Smooth muscle cell (in vitro differentiated cells): ENCODE data around the gene VTI1A. TPM values are rescaled to one million over a fixed set of nuclear protein-coding genes. Genes with fewer than 3 reads are reported as not detected.

Experiments used
- DNase-seq: peaks from one replicate; lab custom pipeline; 2025; ENCODE audit not compliant: unreplicated experiment; lab: John Stamatoyannopoulos, UW
- H2AFZ ChIP-seq: fragments of 200-600 bp; sonication (generic); 2 replicates; pipeline ENCODE4 v1.6.0; 2016; ENCODE audit warnings: antibody characterized with exemption, low read depth, mild to moderate bottlenecking
- H3F3A ChIP-seq: fragments of 200-600 bp; sonication (generic); 2 replicates; pipeline ENCODE4 v1.6.0; 2017; ENCODE audit warnings: antibody characterized with exemption, low read depth
- H3K27ac ChIP-seq: fragments of 200-600 bp; sonication (generic); 2 replicates; pipeline ENCODE4 v1.5.1; 2016; ENCODE audit warnings: low read depth, mild to moderate bottlenecking
- H3K27me3 ChIP-seq: fragments of 200-600 bp; sonication (generic); 2 replicates; pipeline ENCODE4 v1.6.1; 2016; ENCODE audit warnings: low read depth, mild to moderate bottlenecking
- H3K36me3 ChIP-seq: fragments of 200-600 bp; sonication (generic); 2 replicates; pipeline ENCODE4 v1.5.1; 2016; ENCODE audit warnings: low read depth
- H3K4me1 ChIP-seq: fragments of 200-600 bp; sonication (generic); 2 replicates; pipeline ENCODE4 v1.5.1; 2016; ENCODE audit warnings: low read depth
- H3K4me2 ChIP-seq: fragments of 200-600 bp; sonication (generic); 2 replicates; pipeline ENCODE4 v1.6.0; 2016; ENCODE audit warnings: mild to moderate bottlenecking
- H3K4me3 ChIP-seq: fragments of 200-600 bp; sonication (generic); 2 replicates; pipeline ENCODE4 v1.5.1; 2016; ENCODE audit warnings: mild to moderate bottlenecking
- H3K79me2 ChIP-seq: fragments of 200-600 bp; sonication (generic); 2 replicates; pipeline ENCODE4 v1.6.0; 2016; ENCODE audit warnings: low read depth, mild to moderate bottlenecking
- H3K9ac ChIP-seq: fragments of 200-600 bp; sonication (generic); 2 replicates; pipeline ENCODE4 v1.6.0; 2016; ENCODE audit warnings: low read depth
- H3K9me3 ChIP-seq: fragments of 200-600 bp; sonication (generic); replicated peaks from 2 replicates; pipeline ENCODE4 v1.5.1; 2016; ENCODE audit warnings: low read depth
- H4K20me1 ChIP-seq: fragments of 200-600 bp; sonication (generic); 2 replicates; pipeline ENCODE4 v1.6.0; 2016; ENCODE audit warnings: low read depth
- WGBS: methylation state at CpG from one replicate; pipeline ENCODE4 v1.1.7; 2016; ENCODE audit warnings: low lambda C conversion rate; 5-methylcytosine and 5-hydroxymethylcytosine counted together
- polyA plus RNA-seq: library from polyadenylated mRNA; unstranded; fragments of >200 nt; fragmentation: Nextera tagmentation; extraction: Ambion mirVana; gene quantifications from 2 replicates; pipeline ENCODE4 v1.2.1, GENCODE V29; 2016
- total RNA-seq: library from RNA; depleted of rRNA; stranded (reverse); fragments of >200 nt; gene quantifications from 2 replicates; pipeline ENCODE4 v1.2.3, GENCODE V29; 2014
- TF ChIP-seq, protein P1 (sequence below): fragments of 200-600 bp; sonication (generic); IDR thresholded peaks from 2 replicates; pipeline ENCODE4 v1.5.1; 2017; ENCODE audit warnings: borderline replicate concordance, mild to moderate bottlenecking, antibody characterized with exemption; ENCODE audit not compliant: insufficient read depth, poor library complexity, severe bottlenecking

VTI1A gene
- total and polyA plus RNA-seq, 2 experiments from 2014 or later, result 14.0 to 21.8 TPM

DNA sequence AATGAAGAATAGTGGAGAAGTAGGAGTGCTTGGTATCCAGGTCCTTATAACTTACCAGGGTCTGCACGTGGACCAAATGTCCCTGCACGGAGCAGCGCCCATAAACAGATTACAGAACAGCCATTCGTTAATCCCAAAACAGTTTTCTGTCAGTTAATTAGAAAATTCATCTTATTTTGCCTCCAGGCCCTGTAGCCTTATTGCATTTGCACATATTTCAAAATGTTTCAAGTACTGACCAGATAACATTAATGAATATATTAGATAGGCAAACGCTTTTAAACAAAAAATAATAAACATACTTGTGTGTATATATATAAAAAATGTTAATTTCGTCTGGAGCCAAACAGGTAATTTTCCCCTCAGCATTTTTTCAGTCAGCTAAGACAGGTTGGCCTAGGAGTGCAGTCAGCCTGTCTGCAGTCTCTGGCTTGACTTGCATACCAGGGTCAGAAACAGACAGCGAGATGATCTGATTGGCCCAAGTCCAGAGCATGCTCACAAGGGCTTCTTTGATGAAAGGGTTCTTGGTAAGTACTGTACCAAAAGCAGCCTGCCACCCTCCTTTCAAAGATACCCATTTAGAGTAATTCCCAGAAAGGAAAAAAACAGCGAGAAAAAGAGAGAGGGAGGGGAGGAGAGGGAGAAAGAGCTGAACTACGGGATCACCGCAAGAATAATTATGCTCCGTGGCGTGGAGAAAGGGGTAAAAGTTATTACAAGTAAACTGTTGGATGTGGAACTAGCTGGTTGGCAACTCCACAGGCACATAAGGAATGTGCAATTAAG lies 308.6 kb downstream of the VTI1A start:
- peak overlapping the region; percentile 32 for H3K4me3 ChIP-seq
- no peak overlapping the region for H3K27ac ChIP-seq
- H2AFZ ChIP-seq, result no peak overlapping the region
- no peak overlapping the region for H3K9ac ChIP-seq
- no peaks in the 10 kb centered on the region for H3K27me3 ChIP-seq
- no peaks in the 10 kb centered on the region for H3K9me3 ChIP-seq
- TF ChIP-seq, protein P1, sequence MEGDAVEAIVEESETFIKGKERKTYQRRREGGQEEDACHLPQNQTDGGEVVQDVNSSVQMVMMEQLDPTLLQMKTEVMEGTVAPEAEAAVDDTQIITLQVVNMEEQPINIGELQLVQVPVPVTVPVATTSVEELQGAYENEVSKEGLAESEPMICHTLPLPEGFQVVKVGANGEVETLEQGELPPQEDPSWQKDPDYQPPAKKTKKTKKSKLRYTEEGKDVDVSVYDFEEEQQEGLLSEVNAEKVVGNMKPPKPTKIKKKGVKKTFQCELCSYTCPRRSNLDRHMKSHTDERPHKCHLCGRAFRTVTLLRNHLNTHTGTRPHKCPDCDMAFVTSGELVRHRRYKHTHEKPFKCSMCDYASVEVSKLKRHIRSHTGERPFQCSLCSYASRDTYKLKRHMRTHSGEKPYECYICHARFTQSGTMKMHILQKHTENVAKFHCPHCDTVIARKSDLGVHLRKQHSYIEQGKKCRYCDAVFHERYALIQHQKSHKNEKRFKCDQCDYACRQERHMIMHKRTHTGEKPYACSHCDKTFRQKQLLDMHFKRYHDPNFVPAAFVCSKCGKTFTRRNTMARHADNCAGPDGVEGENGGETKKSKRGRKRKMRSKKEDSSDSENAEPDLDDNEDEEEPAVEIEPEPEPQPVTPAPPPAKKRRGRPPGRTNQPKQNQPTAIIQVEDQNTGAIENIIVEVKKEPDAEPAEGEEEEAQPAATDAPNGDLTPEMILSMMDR, result no peak
- H3K79me2 ChIP-seq, result no peaks in the 10 kb centered on the region
- peak overlapping the region; percentile 77 for H3K4me2 ChIP-seq
- no peak for DNase-seq
- H3K4me1 ChIP-seq, result peaks cover 25% of the 10 kb centered on the region
- H3K36me3 ChIP-seq, result no peaks in the 10 kb centered on the region
- 59% methylated on average over 12 of the region's 12 CpGs for WGBS
- peaks cover 11% of the 10 kb centered on the region for H3F3A ChIP-seq
- no peaks in the 10 kb centered on the region for H4K20me1 ChIP-seq

GRCh38 chr10:112756235-112756527 lies 309.2 kb downstream of the VTI1A start:
- no peak for DNase-seq
- Histone ChIP-seq H3F3A (peaks cover 11% of the 10 kb centered on the region), H3K79me2 (no peaks in the 10 kb centered on the region), H3K4me1 (peaks cover 30% of the 10 kb centered on the region), H3K4me3 (peak overlapping the region; percentile 32), H3K4me2 (peak overlapping the region; percentile 77), H3K27ac (no peak overlapping the region), H3K9me3 (no peaks in the 10 kb centered on the region), H2AFZ (no peak overlapping the region), H4K20me1 (no peaks in the 10 kb centered on the region), H3K36me3 (no peaks in the 10 kb centered on the region), H3K9ac (no peak overlapping the region), H3K27me3 (no peaks in the 10 kb centered on the region)
- TF ChIP-seq, protein P1, result no peak
- 69% methylated on average over 7 of the region's 7 CpGs for WGBS

DNA sequence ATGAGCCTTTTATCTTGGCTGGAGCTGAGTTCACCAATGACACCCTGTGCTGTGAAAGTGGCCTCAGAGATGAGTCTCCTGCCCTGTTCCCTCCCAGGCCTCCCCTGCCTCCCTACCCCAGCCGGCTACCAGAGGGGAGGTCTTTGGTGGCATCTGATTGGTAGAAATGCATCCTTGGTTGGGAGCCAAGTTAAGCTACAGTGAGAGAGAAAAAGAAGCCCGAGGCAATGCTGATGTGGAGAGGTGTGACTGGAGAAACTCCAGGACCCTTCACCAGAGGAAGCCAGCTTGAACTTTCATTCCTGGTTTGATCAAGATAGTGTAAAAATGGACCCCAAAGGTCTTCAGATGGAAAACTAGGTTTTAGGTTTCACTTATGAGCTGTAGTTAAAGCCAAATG lies 311.9 kb downstream of the VTI1A start:
- Histone ChIP-seq H4K20me1 (no peaks in the 10 kb centered on the region), H3K27ac (peak overlapping the region; percentile 29), H3F3A (peaks cover 11% of the 10 kb centered on the region), H3K27me3 (no peaks in the 10 kb centered on the region), H3K4me1 (peaks cover 35% of the 10 kb centered on the region), H2AFZ (no peak overlapping the region), H3K4me2 (peak overlapping the region; percentile 78), H3K36me3 (no peaks in the 10 kb centered on the region), H3K9me3 (no peaks in the 10 kb centered on the region), H3K9ac (no peak overlapping the region), H3K4me3 (peak overlapping the region; percentile 10), H3K79me2 (no peaks in the 10 kb centered on the region)
- DNase-seq, result no peak
- WGBS, result 15% methylated on average over 2 of the region's 2 CpGs
- TF ChIP-seq, protein P1, result no peak

GRCh38 chr10:112759496-112759895 lies 312.5 kb downstream of the VTI1A start:
- Histone ChIP-seq H3K27ac (peak overlapping the region; percentile 29), H3K79me2 (no peaks in the 10 kb centered on the region), H3K4me3 (peak overlapping the region; percentile 10), H3F3A (peaks cover 7% of the 10 kb centered on the region), H3K36me3 (no peaks in the 10 kb centered on the region), H3K27me3 (no peaks in the 10 kb centered on the region), H4K20me1 (no peaks in the 10 kb centered on the region), H3K9ac (no peak overlapping the region), H3K4me1 (peaks cover 32% of the 10 kb centered on the region), H3K9me3 (no peaks in the 10 kb centered on the region), H2AFZ (no peak overlapping the region), H3K4me2 (peak overlapping the region; percentile 78)
- WGBS, result 43% methylated on average over 7 of the region's 7 CpGs
- DNase-seq, result no peak
- TF ChIP-seq, protein P1, result no peak
